Calu3 (cell line): ENCODE results near the gene CDADC1. TPM values are rescaled to one million over a fixed set of nuclear protein-coding genes. Genes with fewer than 3 reads are reported as not detected.

Experiments used
- BruUV-seq: library from RNA; stranded (reverse); fragments of 400-500 nt; replicated peaks from 2 replicates; lab custom pipeline; 2021; lab: Mats Ljungman, UMichigan
- CTCF ChIA-PET: fragments of 300-600 bp; sonication (Branson Sonifier 250); formaldehyde crosslinking; loops from one replicate; lab custom pipeline; 2022; ENCODE audit warnings: antibody characterized with exemption; lab: Charles Lee
- DNase-seq: peaks from one replicate; pipeline ENCODE4 v3.0.0; 2022
- H3K27ac Mint-ChIP-seq: one replicate; pipeline ENCODE4 v1.8.0; 2022; ENCODE audit warnings: mixed read lengths; ENCODE audit not compliant: unreplicated experiment
- H3K27me3 Mint-ChIP-seq: one replicate; pipeline ENCODE4 v1.8.0; 2022; ENCODE audit warnings: mixed read lengths; ENCODE audit not compliant: unreplicated experiment
- H3K36me3 Mint-ChIP-seq: one replicate; pipeline ENCODE4 v1.8.0; 2022; ENCODE audit warnings: mild to moderate bottlenecking, moderate library complexity, mixed read lengths; ENCODE audit not compliant: insufficient read depth, unreplicated experiment
- H3K4me1 Mint-ChIP-seq: one replicate; pipeline ENCODE4 v1.8.0; 2022; ENCODE audit warnings: mild to moderate bottlenecking, low read depth, mixed read lengths; ENCODE audit not compliant: unreplicated experiment
- H3K4me3 Mint-ChIP-seq: one replicate; pipeline ENCODE4 v1.8.0; 2022; ENCODE audit warnings: mild to moderate bottlenecking, low read depth, moderate library complexity, mixed read lengths; ENCODE audit not compliant: unreplicated experiment
- H3K9me3 Mint-ChIP-seq: one replicate; pipeline ENCODE4 v1.8.0; 2022; ENCODE audit warnings: low read depth, mixed read lengths; ENCODE audit not compliant: unreplicated experiment
- CTCF ChIP-seq: fragments of 200-600 bp; IDR thresholded peaks from one replicate; pipeline ENCODE4 v1.8.0; 2022; ENCODE audit warnings: antibody characterized with exemption; ENCODE audit not compliant: unreplicated experiment
- intact Hi-C: fragments of 100-400 bp; cut with micrococcal nuclease; formaldehyde crosslinking; loops from one replicate; pipeline ENCODE4 v1.10.0; 2022; ENCODE audit not compliant: unreplicated experiment
- total RNA-seq: library from RNA; stranded (reverse); gene quantifications from 2 replicates; pipeline ENCODE4 v1.2.3, GENCODE V29; 2022

Gene CDADC1
- total RNA-seq, 1 experiment from 2014 or later = 6.4 TPM

- Mint-ChIP-seq H3K27ac (no peak overlapping the region), H3K36me3 (peaks cover 5% of the 10 kb centered on the region), H3K27me3 (no peaks in the 10 kb centered on the region), H3K4me1 (peaks cover 9% of the 10 kb centered on the region), H3K9me3 (no peaks in the 10 kb centered on the region), H3K4me3 (no peak overlapping the region)
- BruUV-seq = no TSS peak
- DNase-seq = no peak
- intact Hi-C loops = no loop called here
- no peak for TF ChIP-seq CTCF
- CTCF ChIA-PET = interaction anchor here (1.4 kb wide), 1 partner anchor 130 kb away, joined by 3 read pairs; no protein-coding TSS in a partner anchor
Observed at GRCh38 chr13:49315036-49315565, 67.4 kb downstream of the CDADC1 start.

GRCh38 chr13:49315756-49316482 lies 68.2 kb downstream of the CDADC1 start:
- no peak for TF ChIP-seq CTCF
- Mint-ChIP-seq H3K27me3 (no peaks in the 10 kb centered on the region), H3K27ac (no peak overlapping the region), H3K4me1 (peaks cover 9% of the 10 kb centered on the region), H3K9me3 (no peaks in the 10 kb centered on the region), H3K4me3 (no peak overlapping the region), H3K36me3 (peaks cover 5% of the 10 kb centered on the region)
- intact Hi-C loops = no loop called here
- no TSS peak for BruUV-seq
- DNase-seq = no peak
- CTCF ChIA-PET = no interaction called here

DNA sequence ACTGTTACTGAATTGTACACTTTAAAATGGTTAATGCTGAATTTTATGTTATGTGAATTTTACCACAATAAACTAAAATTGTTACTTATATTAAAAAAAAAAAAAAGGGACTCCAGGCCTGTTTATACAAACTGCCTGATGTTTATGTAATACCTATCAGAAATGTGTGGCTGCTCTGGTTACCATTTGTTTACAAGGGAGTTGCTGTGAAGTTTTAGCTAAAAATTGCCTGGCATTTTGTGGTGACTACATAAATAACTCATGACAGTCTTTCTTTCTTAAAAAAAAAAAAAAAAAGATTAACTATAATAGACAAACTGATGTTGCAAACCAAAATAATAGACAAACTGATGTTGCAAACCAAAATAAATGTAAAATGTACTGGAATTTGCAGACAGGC lies 71.8 kb downstream of the CDADC1 start:
- Mint-ChIP-seq H3K27me3 (no peaks in the 10 kb centered on the region), H3K4me3 (no peak overlapping the region), H3K9me3 (no peaks in the 10 kb centered on the region), H3K27ac (no peak overlapping the region), H3K36me3 (no peaks in the 10 kb centered on the region), H3K4me1 (peaks cover under 1% of the 10 kb centered on the region)
- intact Hi-C loops = no loop called here
- no TSS peak for BruUV-seq
- CTCF ChIA-PET = interaction anchor here (0.7 kb wide), 1 partner anchor 23 kb away, joined by 6 read pairs; no protein-coding TSS in a partner anchor
- DNase-seq = no peak
- no peak for TF ChIP-seq CTCF

DNA sequence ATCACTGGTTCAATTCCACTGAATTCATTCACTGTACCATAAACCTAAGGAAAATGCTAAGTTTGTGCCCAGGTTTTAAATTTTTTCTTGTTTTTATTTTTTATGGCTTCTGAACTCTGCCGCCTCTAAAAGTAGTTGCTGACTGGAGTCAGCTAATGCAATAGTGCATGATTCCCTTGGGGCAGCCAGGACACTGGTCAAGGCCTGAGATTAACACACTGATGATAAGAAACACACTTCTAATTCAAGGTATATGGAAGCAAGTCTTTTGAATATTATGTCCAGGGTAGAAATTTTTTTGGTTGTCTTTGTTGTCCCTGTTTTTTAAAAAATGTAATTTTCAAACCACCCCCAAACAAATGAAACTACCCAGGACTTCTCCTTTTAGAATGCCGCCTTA lies 72.2 kb downstream of the CDADC1 start:
- Mint-ChIP-seq H3K4me1 (no peaks in the 10 kb centered on the region), H3K27ac (no peak overlapping the region), H3K27me3 (no peaks in the 10 kb centered on the region), H3K36me3 (no peaks in the 10 kb centered on the region), H3K9me3 (no peaks in the 10 kb centered on the region), H3K4me3 (no peak overlapping the region)
- no peak for DNase-seq
- no peak for TF ChIP-seq CTCF
- BruUV-seq = no TSS peak
- CTCF ChIA-PET = interaction anchor here (0.7 kb wide), 1 partner anchor 22 kb away, joined by 6 read pairs; no protein-coding TSS in a partner anchor
- intact Hi-C loops = no loop called here
